H1 (cell line): Measurements from ENCODE around the gene COL6A1. TPM values are rescaled to one million over a fixed set of nuclear protein-coding genes. Genes with fewer than 3 reads are reported as not detected.

ENCODE experiments used
- BACH1 ChIP-seq: IDR thresholded peaks from 2 replicates; pipeline ENCODE4 v1.6.1; 2012; ENCODE audit warnings: low read length, improper control_type of control experiment
- JUN ChIP-seq: IDR thresholded peaks from 2 replicates; pipeline ENCODE4 v1.6.1; 2011; ENCODE audit warnings: low read depth, mild to moderate bottlenecking, improper control_type of control experiment, low read length
- polyA plus RNA-seq, 7 experiments: library from polyadenylated mRNA; depleted of rRNA in 3 of 7; stranded (reverse) in 5 of 7; unstranded in 2 of 7; fragments of >200 nt in 5 of 7; fragments of 200-250 nt in 2 of 7; gene quantifications; 1 replicate in 5 of 7; 2 replicates in 1 of 7; 4 replicates in 1 of 7; pipeline versions ENCODE4 v1.2.1 to v1.2.3, GENCODE V29; 2011 to 2013; ENCODE audit warnings: missing spikeins in 2 of 7, mixed read lengths in 2 of 7
- total RNA-seq: library from RNA; stranded (reverse); fragmentation: NEBNext Ultra II Directional; extraction: Animal tissue kit (Norgen Biotek cat#: 25700); gene quantifications from 2 replicates; pipeline ENCODE4 v1.2.1, GENCODE V29; 2021

Gene COL6A1
- total and polyA plus RNA-seq, 2 of the 8 experiments (the other 6 are each of a cell fraction or from before 2014, with no cell fraction given) = 100 to 115 TPM

DNA sequence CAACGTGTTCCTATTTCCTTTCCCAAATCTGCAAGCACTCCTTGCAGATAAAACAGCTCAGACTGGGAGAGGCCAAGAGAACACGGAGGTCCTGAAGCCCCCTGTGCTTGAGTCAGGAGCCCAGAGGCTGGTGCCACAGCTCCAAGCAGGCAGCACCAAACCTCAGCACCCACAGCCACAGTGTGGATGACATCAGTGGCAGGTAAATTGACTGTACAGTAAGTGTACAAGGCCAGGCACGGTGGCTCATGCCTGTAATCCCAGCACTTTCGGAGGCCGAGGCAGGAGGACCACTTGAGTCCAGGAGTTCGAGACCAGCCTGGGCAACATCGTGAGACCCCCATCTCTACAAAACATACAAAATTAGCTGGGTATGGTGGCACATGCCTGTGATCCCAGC, 1.9 kb upstream of the COL6A1 start (continued):
- TF ChIP-seq JUN = no peak
- no peak for TF ChIP-seq BACH1
